ENCODE measurements around the gene HSPB2.

GRCh38 chr11:111930472-111930871 lies 17.9 kb downstream of the HSPB2 start:
- TF ChIP-seq POLR2A (IDR thresholded peaks at IDR 0.05) (no peak), CTCF (IDR thresholded peaks at IDR 0.05) (no peak)
